ENCODE measurements around the gene RBKS. TPM values are rescaled to one million over a fixed set of nuclear protein-coding genes. Genes with fewer than 3 reads are reported as not detected.

Gene RBKS
- polyA plus RNA-seq, 1 of the 3 experiments (the other 2 are of a cell fraction): 7.4 TPM

DNA sequence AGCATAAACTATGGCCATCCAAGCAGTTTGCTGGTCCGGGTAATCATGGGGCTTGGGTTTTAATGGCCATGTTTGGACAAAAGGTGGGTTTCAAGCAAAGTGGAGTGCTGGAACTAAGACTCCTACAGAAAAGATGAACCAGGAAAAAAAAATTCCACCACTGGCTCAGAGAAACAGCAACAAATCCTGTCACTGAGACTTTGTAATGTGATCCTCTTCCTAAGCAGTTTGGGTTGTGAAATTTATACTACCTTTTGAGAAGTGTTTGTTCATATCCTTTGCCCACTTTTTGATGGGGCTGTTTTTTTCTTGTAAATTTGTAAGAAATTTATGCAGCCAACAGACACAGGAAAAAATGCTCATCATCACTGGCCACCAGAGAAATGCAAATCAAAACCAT lies 78.4 kb downstream of the RBKS start:
- Histone ChIP-seq H3K9ac (no peak overlapping the region), H3K4me2 (no peak overlapping the region), H3K4me3 (ENCODE audit: low read depth in 2 of 2, low read length in 1 of 2) (no peak overlapping the region), H3K27ac (ENCODE audit: low read depth in 2 of 2, low read length in 1 of 2) (no peak overlapping the region), H3K9me2 (no peaks in the 10 kb centered on the region), H4K20me1 (ENCODE audit: insufficient read depth) (no peaks in the 10 kb centered on the region), H3K4me1 (ENCODE audit: control insufficient read depth in 1 of 2, insufficient read depth in 2 of 2, low read depth in 1 of 2, low read length in 1 of 2) (peaks cover 7 to 18% of the 10 kb centered on the region in 2 experiments; a peak in 2 of 4 replicates), H3K79me2 (ENCODE audit: insufficient read depth) (no peaks in the 10 kb centered on the region), H2AFZ (ENCODE audit: low read depth) (no peak overlapping the region), H3K27me3 (ENCODE audit: insufficient read depth) (no peaks in the 10 kb centered on the region), H3K36me3 (replicated peaks in 1 of 2; ENCODE audit: control insufficient read depth in 1 of 2, insufficient read depth in 2 of 2, low read length in 1 of 2) (no peaks in the 10 kb centered on the region), H3F3A (replicated peaks; ENCODE audit: insufficient read depth) (peaks cover 21% of the 10 kb centered on the region), H3K9me3 (no peaks in the 10 kb centered on the region)
- CTCF ChIA-PET: no interaction called here
- TF ChIP-seq YY1 (IDR thresholded peaks at IDR 0.05; ENCODE audit: low read depth): no peak
- no peak for TF ChIP-seq RXRA (IDR thresholded peaks at IDR 0.05; ENCODE audit: borderline replicate concordance, low read depth)
- TF ChIP-seq TAF1 (IDR thresholded peaks at IDR 0.05; ENCODE audit: borderline replicate concordance, low read depth, low read length): no peak
- TF ChIP-seq MEF2A (IDR thresholded peaks at IDR 0.05; ENCODE audit: borderline replicate concordance, low read depth): no peak
- TF ChIP-seq TEAD4 (IDR thresholded peaks at IDR 0.05; ENCODE audit: borderline replicate concordance, insufficient read depth): no peak
- TF ChIP-seq, protein P1, sequence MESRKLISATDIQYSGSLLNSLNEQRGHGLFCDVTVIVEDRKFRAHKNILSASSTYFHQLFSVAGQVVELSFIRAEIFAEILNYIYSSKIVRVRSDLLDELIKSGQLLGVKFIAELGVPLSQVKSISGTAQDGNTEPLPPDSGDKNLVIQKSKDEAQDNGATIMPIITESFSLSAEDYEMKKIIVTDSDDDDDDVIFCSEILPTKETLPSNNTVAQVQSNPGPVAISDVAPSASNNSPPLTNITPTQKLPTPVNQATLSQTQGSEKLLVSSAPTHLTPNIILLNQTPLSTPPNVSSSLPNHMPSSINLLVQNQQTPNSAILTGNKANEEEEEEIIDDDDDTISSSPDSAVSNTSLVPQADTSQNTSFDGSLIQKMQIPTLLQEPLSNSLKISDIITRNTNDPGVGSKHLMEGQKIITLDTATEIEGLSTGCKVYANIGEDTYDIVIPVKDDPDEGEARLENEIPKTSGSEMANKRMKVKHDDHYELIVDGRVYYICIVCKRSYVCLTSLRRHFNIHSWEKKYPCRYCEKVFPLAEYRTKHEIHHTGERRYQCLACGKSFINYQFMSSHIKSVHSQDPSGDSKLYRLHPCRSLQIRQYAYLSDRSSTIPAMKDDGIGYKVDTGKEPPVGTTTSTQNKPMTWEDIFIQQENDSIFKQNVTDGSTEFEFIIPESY (IDR thresholded peaks at IDR 0.05; ENCODE audit: borderline replicate concordance, low read depth): no peak
- TF ChIP-seq CHD2 (IDR thresholded peaks at IDR 0.05; ENCODE audit: low read length, partially characterized antibody): no peak
- no peak for TF ChIP-seq ELF1 (IDR thresholded peaks at IDR 0.05)
- DNase-seq: no peak
- POLR2A ChIA-PET: no interaction called here
- 93% methylated on average over 1 of the region's 1 CpG for WGBS (ENCODE audit: low lambda C conversion rate)

DNA sequence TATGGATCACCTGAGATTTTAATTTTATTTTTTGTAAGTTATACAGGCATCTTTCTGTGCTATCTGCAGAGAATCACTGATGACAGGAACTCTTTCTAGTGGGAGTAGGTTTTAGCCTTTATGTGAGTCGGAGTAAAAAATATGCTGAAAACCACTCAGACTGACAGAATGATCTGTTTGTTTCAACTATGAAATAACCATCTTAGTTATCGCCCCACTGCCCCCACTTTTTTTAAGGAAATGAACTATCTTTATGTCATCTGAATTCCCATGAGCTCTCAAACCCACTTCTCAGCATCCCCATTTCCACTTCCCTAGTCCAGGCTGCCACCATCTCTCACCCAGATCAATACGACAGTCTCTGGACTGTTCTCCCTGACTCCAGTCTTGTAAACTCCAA lies 79.7 kb downstream of the RBKS start:
- Histone ChIP-seq H3K4me3 (ENCODE audit: low read depth in 2 of 2, low read length in 1 of 2) (no peak overlapping the region), H3F3A (replicated peaks; ENCODE audit: insufficient read depth) (peaks cover 21% of the 10 kb centered on the region), H3K27me3 (ENCODE audit: insufficient read depth) (no peaks in the 10 kb centered on the region), H3K4me2 (peak overlapping the region; percentile 16; the same call in 1 of the 2 replicates), H3K27ac (ENCODE audit: low read depth in 2 of 2, low read length in 1 of 2) (peak overlapping the region in 1 of 2 experiments; percentile 59; a peak in 2 of 4 replicates), H3K9me2 (no peaks in the 10 kb centered on the region), H3K79me2 (ENCODE audit: insufficient read depth) (no peaks in the 10 kb centered on the region), H3K36me3 (replicated peaks in 1 of 2; ENCODE audit: control insufficient read depth in 1 of 2, insufficient read depth in 2 of 2, low read length in 1 of 2) (no peaks in the 10 kb centered on the region), H2AFZ (ENCODE audit: low read depth) (no peak overlapping the region), H3K9me3 (no peaks in the 10 kb centered on the region), H3K9ac (peak overlapping the region; percentile 5), H3K4me1 (ENCODE audit: control insufficient read depth in 1 of 2, insufficient read depth in 2 of 2, low read depth in 1 of 2, low read length in 1 of 2) (peaks cover 3 to 18% of the 10 kb centered on the region in 2 experiments; a peak in 2 of 4 replicates), H4K20me1 (ENCODE audit: insufficient read depth) (no peaks in the 10 kb centered on the region)
- WGBS (ENCODE audit: low lambda C conversion rate): 73% methylated on average over 3 of the region's 3 CpGs
- CTCF ChIA-PET: interaction anchor here (1.4 to 3.0 kb wide), 3 partner anchors 38 to 559 kb away, joined by 3 to 10 read pairs (median 4); no protein-coding TSS in a partner anchor
- DNase-seq: no peak
- TF ChIP-seq FOSL2 (IDR thresholded peaks at IDR 0.05; ENCODE audit: borderline replicate concordance, low read depth): peak; percentile 12; the same call in 1 of the 2 replicates
- peak; percentile 39; the same call in 1 of the 2 replicates for TF ChIP-seq JUND (IDR thresholded peaks at IDR 0.05)
- TF ChIP-seq, protein P2, sequence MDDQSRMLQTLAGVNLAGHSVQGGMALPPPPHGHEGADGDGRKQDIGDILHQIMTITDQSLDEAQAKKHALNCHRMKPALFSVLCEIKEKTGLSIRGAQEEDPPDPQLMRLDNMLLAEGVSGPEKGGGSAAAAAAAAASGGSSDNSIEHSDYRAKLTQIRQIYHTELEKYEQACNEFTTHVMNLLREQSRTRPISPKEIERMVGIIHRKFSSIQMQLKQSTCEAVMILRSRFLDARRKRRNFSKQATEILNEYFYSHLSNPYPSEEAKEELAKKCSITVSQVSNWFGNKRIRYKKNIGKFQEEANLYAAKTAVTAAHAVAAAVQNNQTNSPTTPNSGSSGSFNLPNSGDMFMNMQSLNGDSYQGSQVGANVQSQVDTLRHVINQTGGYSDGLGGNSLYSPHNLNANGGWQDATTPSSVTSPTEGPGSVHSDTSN (IDR thresholded peaks at IDR 0.05): peak; percentile 61
- TF ChIP-seq, protein P1 (IDR thresholded peaks at IDR 0.05; ENCODE audit: borderline replicate concordance, low read depth): no peak
- TF ChIP-seq NFIC (IDR thresholded peaks at IDR 0.05; ENCODE audit: borderline replicate concordance): no peak
- POLR2A ChIA-PET: no interaction called here

Measured in SK-N-SH (cell line).